HL-60/S4 treated with retinoic acid at 250 ng/mL for 4 days and 3 days (cell line): ENCODE measurements around the gene PUM1.

Source experiments
- in situ Hi-C: fragments of 300-500 bp; cut with MboI; formaldehyde crosslinking; loops from 2 replicates; pipeline ENCODE4 v1.7.0; 2022; ENCODE audit warnings: low sequenced_read_pairs

The PUM1 gene

DNA sequence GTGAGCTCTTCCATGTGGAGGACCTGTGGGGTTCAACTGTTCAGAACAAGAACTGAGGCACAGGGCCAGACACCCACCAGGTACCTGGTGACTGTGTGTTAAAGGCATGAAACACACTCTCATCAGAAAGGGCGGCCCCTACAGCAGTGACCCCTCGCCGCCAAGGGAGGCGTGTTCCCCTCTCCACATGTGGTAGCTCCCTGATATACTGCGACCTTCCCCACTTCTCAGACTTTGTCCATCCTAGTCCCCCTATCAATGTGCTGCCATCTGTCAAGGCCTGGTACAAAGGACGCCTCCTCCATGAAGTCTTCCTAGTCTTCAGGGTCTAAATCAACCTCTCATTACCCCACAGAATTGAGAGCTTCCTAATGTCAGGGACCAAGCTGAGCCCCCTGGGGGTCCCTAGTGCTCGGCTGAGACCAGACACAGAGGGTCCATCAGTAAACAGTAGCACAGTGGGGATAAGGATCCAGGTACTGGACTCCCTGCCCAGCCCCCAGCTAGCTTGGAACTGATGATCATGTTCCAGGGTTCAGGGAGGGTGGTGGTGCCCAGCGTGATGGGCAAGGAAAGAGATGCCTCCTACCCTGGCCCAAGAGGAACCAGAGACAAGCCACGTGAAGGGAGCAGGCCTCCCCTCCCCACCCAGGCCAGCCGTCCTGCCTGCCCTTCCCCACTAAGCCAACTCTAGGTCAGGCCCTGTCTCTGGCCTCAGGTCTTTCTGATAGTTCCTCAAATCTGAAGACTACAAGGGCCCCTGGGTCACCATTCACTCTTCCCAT lies 167.3 kb downstream of the PUM1 start:
- in situ Hi-C loops, result no loop called here

DNA sequence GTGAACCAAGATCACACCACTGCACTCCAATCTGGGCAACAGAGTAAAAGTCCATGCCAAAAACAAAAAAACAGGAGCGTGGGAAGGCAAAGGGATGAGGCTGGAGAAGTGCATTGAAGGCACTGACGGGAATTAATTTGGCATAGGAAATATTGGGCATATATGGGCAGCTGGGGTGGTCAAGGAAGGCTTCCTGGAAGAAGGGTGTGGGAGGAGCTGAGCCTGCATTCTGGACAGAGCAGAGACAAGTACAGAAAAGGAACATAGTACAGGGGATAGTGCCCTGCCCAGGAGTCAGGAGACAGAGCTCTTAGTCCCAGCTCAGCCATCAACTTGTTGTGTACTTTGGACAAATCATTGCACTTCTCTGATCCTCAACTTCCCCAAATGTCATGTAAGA lies 168.6 kb downstream of the PUM1 start:
- in situ Hi-C loops, result no loop called here

DNA sequence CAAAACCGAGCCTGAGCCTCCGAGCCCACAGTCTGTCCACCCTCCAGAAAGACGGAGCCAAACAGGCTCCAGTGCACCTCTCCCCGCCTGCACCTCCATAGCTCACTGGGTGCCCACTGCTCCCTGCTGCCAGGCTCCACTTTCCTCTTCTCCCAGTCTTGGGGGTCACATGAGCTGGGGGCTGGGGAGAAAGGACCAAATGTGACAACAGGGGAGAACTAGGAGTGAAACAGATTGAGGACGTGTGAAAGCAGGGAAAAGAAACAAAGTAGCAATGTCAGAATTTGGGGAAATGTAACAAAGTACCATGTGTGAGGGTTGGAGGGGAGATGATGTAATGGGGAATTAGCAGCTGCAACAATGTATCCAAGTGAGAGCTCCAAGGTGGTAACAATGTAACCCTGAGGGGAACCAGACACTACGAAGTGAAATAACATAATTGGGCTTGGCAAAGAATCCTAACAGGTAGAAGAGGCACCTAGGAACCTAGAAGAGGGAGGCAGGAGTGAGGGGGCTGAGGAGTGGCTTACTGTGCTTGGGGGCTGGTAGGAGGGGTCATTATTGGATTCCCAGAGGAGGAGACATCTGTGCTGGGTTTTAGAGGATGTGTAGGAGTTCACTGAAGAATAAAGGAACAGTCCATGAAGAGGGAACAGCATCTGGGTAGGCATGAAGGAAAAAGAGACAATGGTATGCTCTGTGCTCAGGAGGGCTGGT lies 169.4 kb downstream of the PUM1 start:
- in situ Hi-C loops, result no loop called here

DNA sequence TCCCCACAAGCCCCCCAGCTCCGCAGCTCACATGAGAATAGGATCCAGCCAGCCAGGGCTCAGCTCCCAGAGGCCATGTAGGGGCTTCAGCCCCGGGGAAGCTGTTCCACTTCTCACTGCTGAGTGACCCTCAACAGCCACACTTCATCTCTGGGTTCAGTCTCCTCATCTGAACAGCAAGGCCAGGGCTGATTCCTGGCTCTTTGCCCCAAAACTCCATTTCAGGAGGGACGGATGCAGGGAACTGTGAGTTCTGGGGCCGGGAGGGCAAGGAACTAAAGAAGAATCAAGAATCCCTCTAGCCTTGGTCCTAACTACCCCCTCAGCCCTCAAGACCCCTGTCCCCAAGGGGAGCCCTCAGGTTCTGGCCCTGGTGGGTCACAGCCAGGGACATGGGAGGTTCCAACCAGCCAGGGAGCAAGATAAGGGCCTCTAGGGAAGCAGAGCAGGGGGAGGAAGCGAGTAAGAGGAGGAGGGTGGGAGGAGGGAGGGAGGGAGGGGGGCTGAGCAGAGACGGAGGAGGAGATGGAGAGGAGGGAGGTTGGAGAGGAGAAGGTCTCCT lies 170.1 kb downstream of the PUM1 start:
- in situ Hi-C loops, result no loop called here

DNA sequence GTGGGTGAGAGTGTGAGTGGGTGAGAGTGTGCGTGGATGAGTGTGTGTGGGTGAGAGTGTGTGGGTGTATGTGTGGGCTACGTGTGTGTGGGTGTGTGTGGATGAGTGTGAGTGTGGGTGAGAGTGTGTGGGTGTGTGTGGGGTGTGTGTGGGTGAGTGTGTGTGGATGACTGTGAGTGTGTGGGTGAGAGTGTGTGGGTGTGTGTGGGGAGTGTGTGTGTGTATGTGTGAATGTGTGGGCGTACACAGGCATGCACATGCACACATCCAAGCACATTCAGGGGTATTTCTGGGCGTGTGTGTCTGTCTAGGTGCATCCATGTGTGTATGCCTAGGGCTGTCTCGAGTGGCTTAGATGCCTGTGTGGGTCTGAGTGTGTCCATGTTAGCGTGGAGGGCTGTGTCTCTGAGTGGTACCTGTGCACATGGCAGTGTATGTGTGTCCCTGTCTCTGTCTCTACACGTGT lies 171.0 kb downstream of the PUM1 start:
- in situ Hi-C loops, result no loop called here

DNA sequence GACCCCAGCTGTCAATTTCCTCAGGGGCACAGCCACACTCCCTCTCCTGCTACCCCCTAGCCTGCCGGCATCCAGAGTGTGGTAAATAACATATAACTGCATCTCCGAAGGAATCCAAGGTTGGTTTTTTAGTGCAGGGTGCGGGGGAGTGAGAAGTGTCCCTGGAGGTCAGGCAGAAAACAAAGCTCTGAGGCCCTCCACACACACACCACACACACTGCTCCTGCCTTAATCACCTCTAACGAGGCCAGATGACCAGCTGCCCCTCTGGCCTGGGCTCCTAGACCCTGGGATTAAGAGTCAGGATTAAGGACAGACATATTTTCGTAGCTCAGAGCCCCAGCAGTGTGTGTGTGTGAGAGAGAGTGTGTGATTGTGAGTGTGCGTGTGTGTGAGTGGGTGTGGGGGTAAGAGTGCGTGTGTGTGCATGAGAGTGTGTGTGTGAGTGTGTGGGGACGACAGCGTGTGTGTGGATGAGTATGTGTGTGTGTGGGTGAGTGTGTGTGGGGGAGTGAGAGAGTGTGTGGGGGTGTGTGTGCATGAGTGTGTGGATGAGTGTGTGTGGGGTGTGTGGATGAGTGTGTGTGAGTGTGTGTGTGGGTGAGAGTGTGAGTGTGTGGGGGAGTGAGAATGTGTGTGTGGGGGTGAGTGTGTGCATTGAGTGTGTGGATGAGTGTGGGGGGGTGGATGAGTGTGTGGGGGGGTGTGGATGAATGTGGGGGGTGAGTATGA lies 171.6 kb downstream of the PUM1 start:
- in situ Hi-C loops, result no loop called here

DNA sequence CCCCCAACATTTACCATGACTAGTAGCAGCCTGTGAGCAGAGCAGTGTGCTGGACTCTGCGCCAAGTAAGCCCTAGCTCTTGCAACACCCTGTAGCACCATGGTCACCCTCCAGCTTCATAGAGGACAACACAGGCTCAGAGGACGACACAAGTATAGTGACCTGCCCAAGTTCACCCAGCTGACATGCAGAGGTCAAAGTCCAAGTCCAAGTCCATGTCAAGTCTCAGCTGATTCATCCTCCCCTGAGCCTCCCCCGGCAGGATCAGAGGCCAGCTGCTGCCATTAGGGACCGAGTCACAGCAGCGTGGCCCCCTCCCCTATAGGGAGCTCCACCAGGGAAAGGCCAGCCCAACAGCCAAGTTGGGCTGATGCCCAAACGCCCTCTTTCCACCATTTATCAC lies 172.8 kb downstream of the PUM1 start:
- in situ Hi-C loops, result no loop called here

DNA sequence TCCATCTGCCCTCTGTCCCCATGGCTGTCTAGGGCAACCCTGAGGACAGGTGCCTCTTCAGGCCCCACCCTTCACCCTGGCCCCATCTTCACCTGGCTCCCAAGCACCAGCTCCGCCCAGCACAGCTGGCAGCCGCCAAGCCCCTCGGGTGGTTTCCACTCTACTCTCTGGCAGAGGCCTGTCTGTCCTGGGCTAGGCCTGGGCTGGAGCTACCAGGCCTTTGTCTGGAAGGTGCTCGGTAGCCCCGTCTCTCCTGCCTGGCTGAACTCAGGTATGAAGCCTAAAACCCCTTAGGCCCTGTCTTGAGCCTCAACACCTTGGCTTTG lies 174.3 kb downstream of the PUM1 start:
- in situ Hi-C loops, result no loop called here

DNA sequence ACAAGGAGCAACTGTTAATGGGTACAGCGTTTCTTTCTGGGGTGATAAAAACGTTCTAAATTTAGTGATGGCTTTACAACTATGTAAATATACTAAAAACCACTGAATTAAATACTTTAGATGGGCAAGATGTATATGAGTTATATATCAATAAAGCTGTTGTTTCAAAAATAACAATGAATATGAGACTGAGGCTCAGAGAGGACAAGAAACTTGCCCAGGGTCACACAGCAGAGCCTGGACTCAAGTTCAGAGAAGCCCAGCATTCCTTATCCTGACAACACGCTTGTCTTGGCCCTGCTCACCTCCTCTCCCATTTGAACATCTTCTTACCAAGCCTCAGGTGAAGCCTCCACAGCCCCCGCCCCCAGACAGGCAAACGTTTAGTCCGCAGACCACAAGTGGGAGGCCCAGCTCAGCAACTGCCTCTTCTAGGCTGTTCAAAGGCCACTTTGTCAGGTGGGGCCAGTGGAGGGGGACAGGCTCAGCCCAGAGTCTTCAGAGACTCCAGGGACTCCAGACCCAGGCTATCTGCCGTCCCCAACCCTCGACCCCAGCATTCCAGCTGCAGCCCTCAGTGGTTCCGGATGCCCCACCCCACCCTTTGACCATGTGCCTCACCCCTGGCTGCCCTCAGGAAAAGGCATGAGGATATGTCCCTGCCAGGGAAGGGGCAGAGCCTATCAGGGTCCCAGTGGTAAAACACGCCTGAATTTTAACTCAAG lies 174.9 kb downstream of the PUM1 start:
- in situ Hi-C loops, result no loop called here

DNA sequence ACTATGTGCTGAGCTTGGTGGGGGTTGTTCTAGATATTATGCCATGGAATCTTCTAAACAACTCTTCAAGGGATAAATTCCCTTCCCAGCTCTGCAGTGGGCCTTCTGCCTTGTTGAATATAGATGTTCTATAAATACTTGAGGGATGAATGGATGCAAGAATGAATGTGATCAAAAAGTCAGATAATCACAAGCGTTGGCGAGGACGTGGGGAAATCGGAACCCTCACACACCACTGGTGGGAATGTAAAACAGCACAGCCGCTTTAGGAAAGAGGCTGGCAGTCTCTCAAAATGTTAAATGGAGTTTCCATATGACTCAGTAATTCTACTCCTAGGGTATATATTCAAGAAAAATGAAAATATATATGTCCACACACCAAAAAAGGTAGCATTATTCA lies 176.0 kb downstream of the PUM1 start:
- in situ Hi-C loops, result no loop called here

DNA sequence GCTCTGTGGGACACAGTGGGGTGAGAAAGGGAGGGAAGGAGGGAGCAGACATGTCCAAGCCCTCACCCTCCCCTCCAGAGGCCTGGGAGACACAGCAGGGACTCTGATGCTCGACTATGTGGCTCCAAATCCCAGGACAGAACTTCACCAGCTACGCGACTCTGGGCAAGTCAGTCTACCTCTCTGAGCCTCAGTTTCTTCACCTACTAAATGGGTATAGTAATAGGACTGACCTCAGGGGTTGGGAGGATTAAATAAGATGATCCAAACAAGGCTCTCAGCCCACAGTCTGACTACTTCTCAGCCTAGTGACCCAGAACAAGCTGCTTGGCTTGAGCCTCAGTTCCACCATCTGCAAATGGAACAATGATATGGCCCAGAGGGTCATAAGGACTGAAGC lies 176.5 kb downstream of the PUM1 start:
- in situ Hi-C loops, result no loop called here

DNA sequence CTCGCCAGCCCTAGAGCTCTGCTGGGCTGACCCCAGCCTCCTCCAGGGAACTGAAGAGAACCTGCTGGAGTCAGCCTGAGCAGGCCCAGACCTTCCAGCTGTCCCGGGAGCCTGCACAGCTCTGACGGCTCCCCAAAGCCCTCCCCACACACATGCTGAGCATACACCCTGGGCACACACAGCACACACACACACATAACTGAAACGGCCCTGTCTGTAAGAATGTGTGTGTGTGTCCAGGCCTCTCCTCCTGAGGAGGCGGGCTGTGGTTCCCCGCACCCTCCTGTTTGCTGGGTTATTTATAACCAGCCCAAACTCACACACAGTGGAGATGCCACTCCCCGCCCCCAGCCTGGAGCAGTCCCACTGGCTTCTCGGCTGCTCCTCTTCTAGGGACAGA lies 177.1 kb downstream of the PUM1 start:
- in situ Hi-C loops, result no loop called here

DNA sequence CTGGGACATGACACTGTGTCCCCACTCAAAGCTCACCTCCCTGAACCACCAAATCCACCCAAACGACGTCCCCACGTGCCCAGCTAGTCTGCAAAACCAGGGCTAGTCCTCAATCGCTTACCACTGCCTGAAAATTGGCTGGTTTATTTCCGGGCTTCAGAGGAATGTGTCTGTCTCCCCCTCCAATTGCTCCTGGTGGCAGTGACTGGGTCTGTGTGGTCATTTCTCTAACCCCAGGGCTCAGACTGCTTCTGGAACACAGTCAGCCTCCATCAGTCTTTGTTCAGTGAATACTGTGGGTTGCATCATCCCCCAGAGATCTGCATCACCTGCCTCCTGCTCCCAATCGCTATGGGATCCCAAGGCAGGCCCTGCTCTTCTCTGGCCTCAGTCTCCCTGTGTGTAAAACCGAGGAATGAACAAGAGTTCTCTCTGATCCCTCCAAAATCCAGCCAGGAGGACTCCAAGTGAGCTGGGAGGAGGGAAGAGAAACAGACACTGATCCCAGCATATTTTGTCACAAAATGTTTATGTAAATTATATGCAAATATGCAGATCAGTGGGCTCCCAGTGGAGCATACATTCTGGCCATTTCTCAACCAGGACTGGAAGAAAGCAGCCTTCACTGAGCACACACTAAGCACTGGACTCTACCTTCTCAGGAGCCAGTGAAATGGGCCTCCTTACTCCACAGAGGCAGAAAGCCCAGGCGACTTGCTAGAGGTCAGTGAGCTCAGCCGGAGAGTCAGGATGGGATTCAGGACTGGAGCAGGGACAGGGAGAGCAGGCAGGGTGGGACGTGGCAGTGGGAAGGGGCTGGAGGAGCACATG lies 177.8 kb downstream of the PUM1 start:
- in situ Hi-C loops, result no loop called here

DNA sequence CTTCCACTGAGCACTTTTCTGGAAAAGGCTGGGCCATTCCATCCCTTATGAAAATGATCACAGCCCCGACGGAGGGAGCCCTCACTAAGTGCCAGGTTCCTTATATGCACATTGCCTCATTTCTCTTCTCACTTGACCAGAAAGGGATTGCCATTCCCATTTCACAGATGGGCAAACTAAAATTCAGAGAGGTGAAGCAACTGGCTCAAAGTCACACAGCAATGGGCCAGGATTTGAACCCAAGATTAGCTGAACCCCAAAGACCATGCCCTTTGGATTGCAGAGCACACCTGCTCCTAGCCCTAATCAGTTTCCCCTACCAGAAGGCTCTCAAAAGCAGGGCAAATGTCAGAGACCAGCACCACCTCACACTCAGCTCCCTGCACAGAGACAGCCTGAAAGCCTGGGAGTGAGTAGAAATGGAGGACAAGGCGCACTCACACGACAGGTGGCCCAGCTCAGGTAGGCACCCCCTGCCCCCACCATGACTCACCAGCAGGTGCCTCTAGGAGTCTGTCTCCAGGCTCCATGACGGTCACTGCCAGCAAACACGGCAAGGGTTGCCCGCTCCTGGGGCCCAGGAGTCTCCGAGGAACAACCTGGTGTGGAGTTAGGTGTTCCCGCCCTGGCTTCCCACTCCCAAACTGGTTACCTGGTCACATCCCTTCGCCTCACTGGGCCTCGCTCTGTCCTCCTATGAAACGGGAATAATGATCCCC lies 178.6 kb downstream of the PUM1 start:
- in situ Hi-C loops, result no loop called here

DNA sequence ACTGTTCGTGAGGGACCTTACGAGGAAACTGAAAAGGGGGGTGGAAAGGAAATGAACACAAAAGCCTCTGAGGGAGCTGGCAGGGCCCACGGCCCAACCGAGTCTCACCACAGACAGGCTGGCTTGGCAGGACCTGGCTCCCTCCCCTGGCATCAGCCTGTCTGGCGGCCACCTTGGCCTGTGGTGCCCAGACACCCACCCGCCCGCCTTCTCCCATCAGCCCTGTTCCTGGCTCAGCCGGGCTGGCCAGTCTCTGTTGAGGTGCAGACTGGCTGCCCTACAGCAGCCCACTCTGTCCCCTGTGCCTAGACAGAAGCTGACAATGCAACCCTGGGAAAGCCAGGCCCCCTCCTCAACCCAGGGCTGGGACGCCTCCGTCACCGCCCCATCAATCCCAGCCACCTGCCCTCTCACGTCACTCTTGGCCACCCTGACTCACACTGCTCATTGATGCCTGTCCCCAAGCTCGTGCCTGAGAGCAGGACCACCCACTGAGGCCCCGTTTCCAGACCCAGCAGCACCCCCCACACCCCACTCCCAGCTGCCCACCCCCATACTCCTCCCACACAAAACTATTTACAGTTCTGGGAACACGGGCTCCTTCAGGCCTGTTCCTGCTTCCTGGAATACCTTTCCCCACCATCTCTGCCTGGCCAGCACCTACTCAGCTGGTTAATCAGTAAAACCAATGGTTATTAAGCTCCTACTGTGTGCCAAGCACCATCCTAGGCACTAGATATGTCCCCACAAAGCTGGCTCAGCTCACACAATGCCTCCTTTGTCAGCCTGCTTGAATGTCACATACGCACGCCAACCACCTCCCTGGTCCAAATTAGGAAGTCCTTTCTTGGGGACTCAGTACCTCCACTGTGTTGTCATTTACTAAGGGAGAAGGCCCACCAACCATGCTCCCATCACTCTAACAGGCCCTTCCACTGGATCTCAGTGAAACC lies 179.7 kb downstream of the PUM1 start:
- in situ Hi-C loops, result no loop called here

DNA sequence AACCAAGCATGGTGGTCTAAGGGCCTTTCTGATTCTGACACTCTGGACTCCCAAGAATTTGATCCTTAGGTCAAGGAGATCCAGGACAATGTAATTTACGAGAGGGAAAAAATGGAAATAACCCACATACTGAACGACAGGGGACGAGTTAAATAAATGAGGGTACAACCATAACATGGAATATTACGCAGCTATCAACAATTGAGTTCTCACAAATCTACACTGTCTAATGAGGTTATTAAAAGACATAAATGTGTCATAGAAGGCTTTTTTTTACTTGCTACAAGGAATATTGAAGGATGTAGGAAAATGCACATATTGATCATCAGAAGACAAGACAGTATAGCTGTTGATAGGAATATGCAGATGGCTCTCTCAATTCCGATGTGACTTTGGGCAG lies 180.8 kb downstream of the PUM1 start:
- in situ Hi-C loops, result no loop called here

DNA sequence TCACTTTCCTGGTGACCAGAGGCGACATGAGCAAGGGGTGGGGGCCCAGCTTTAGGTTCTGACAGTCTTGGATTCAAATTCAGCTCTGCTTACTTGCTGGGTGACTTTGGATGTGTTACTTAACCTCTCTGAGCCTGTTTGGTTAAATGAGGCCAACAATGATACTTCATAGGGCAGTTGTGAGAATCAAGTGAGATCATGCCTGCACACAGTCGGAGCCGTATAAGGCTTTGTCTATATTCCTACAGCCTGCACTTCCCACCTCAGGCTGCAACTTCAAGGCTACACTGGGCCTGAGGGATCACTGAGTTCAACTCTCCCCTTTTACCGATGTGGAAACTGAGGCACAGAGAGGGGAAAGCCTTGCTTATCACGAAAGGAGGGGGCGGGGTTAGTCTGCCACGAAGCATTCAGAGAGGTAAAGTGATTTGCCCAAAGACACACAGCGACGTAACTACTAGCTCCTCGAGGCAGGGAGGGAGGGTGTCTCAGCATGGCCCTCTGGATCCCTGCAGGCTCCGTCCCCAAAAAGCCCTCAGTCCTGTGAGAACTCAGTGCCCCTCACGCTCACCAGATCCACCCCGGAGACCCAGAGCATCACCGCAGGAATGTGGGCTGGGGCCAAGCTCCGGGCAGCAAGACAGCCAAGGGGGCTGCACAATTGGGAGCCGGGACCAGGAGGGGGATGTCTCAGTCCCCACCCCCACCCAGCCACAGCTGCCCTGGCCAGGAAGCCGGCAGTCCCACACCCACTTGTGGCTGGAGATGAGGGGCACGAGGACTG lies 181.9 kb downstream of the PUM1 start:
- in situ Hi-C loops, result no loop called here
